AG04450 (cell line): ENCODE data around the gene ANTXR1. TPM values are rescaled to one million over a fixed set of nuclear protein-coding genes. Genes with fewer than 3 reads are reported as not detected.

ENCODE experiments used
- CTCF ChIA-PET: fragments of 300-600, 350-600 bp; formaldehyde crosslinking; extraction: SDS; loops from one replicate; lab custom pipeline; 2022; ENCODE audit warnings: antibody characterized with exemption, inconsistent platforms; lab: Charles Lee
- POLR2A ChIA-PET: fragments of 350-600 bp; formaldehyde crosslinking; extraction: SDS; loops from one replicate; lab custom pipeline; 2021; ENCODE audit warnings: antibody characterized with exemption, inconsistent platforms; lab: Yijun Ruan, JAX
- DNase-seq: peaks from one replicate; pipeline ENCODE4 v3.0.0-alpha.2; 2011; ENCODE audit warnings: low read depth, low spot score
- H3K27ac ChIP-seq: one replicate; pipeline ENCODE4 v1.5.1; 2012; ENCODE audit warnings: low read depth, low read length, control low read depth
- H3K27me3 ChIP-seq: one replicate; pipeline ENCODE4 v1.6.0; 2012; ENCODE audit warnings: low read length; ENCODE audit not compliant: control insufficient read depth, insufficient read depth
- H3K4me3 ChIP-seq: 2 replicates; pipeline ENCODE4 v1.5.1; 2011; ENCODE audit warnings: mild to moderate bottlenecking, low read depth, low read length, control low read depth
- H3K9me3 ChIP-seq: 2 replicates; pipeline ENCODE4 v1.5.1; 2012; ENCODE audit warnings: low read length; ENCODE audit not compliant: control insufficient read depth, insufficient read depth
- CTCF ChIP-seq: IDR thresholded peaks from 2 replicates; pipeline ENCODE4 v1.5.1; 2011; ENCODE audit warnings: low read depth, low read length, control low read depth, inconsistent platforms
- polyA plus RNA-seq: library from polyadenylated mRNA; depleted of rRNA; stranded (reverse); fragments of >200 nt; gene quantifications from 2 replicates; pipeline ENCODE4 v1.2.3, GENCODE V29; 2011

ANTXR1 gene
- polyA plus RNA-seq, 1 experiment: 113 TPM

- Histone ChIP-seq H3K27me3 (no peaks in the 10 kb centered on the region), H3K27ac (no peak overlapping the region), H3K4me3 (no peak overlapping the region), H3K9me3 (no peaks in the 10 kb centered on the region; the same call in 1 of the 2 replicates)
- DNase-seq: no peak
- POLR2A ChIA-PET: no interaction called here
- CTCF ChIA-PET: no interaction called here
- TF ChIP-seq CTCF: no peak
Observed at GRCh38 chr2:69166465-69166811, 153.5 kb downstream of the ANTXR1 start.

DNA sequence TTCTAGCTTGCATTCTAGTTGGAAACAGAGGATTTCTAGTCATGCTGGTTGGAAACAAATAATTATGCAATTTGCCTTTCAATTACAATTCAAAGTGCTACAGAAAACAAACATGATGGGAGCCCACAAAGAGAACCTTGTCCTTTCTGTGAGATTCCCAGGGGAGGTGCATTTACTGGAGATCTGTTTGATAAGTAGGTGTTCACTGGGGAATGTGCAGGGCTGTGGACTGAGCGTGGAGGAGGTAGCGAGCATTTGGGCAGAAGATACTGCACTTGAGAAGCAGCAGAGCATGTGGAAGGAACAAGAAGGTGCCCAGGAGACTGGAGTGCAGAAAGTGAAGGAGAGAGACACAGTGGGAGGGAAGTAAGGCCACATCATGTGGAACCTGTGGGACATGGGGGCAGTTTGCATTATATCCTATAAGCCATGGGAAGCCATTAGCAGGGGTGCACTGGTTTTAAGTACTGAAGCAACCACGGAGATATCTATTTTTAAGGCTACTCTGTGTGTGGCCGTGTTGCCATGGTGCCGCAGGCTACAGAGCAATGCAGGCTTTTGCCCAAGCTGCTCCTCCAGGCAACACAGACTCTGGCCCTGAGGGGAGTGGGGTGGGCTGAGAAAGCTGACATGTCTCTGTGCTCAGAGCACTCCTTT, 154.0 kb downstream of the ANTXR1 start:
- Histone ChIP-seq H3K27ac (no peak overlapping the region), H3K4me3 (no peak overlapping the region), H3K9me3 (no peaks in the 10 kb centered on the region; the same call in 1 of the 2 replicates), H3K27me3 (no peaks in the 10 kb centered on the region)
- TF ChIP-seq CTCF: no peak
- ChIA-PET CTCF (no interaction called here), POLR2A (no interaction called here)
- DNase-seq: no peak

- Histone ChIP-seq H3K27me3 (no peaks in the 10 kb centered on the region), H3K4me3 (no peak overlapping the region), H3K27ac (no peak overlapping the region), H3K9me3 (no peaks in the 10 kb centered on the region; the same call in 1 of the 2 replicates)
- ChIA-PET POLR2A (no interaction called here), CTCF (no interaction called here)
- DNase-seq: no peak
- TF ChIP-seq CTCF: no peak
Observed at GRCh38 chr2:69167469-69167822, 154.5 kb downstream of the ANTXR1 start.

DNA sequence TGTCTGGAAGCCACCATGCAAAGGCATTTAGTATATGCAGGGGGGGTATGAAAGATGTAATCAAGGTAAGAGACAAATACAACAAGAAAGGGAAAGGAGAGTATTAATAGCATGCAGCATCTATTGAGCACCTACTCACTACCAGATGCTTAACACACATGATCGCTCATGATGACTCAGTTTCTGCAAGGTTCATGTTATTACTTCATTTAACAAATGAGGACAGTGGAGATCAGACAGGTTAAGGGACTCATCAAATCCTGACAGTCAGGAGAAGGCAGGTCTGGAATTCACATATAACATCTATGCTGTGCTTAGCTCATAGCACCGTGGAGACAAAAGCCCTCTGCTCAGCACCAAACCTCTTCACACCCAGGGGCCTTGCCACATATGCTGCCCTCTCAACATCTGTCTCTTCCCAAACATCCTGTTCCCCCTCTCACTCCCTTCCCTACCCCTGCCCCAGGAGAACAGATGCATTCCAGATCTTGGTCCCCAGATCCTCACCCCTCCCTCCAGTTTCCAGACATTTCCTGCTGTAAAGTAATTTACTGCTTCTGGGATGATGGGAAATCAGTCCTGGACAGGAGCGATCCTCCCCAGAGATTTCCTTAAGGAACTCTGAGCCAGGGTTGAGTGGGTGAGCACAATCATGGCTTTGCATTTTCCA, 155.3 kb downstream of the ANTXR1 start:
- Histone ChIP-seq H3K27ac (no peak overlapping the region), H3K27me3 (no peaks in the 10 kb centered on the region), H3K4me3 (no peak overlapping the region), H3K9me3 (no peaks in the 10 kb centered on the region; the same call in 1 of the 2 replicates)
- ChIA-PET CTCF (no interaction called here), POLR2A (interaction anchor here (0.6 kb wide), 1 partner anchor 216 kb away, joined by 7 read pairs; no protein-coding TSS in a partner anchor)
- no peak for TF ChIP-seq CTCF
- no peak for DNase-seq

DNA sequence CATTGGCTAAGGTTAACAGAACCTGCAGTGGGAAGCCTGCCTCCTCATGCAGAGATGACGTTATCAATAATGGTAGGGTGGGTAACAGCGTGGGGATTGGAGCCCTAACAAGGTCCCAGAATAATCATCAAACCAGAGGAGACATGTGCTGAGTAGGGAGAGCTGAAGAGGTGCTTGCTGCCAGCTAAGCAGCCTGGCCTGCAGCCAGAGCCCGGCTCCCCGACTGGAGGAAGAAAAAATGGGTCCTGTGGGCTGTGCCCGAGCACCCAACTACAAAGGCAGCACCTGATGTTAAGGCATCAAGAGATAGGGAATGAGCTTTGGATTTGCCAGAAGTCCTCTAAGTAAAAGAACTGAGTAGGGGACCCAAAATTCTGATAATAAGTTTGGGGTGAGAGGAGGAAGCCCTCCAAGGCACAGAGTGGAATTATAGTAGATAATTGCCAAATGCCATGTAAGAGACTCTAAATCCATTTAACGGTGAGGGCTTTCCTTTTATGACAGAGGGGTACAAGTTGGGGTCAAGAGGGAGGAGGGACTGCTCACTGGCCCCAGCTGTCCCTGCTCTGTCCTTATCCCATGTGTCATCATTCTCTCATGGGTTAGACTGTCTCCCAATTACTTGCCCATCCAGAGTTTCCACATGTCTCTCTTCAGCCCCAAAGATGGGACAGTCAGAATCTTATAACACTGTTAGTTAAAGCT, 156.1 kb downstream of the ANTXR1 start:
- Histone ChIP-seq H3K27me3 (no peaks in the 10 kb centered on the region), H3K27ac (no peak overlapping the region), H3K9me3 (no peaks in the 10 kb centered on the region; the same call in 1 of the 2 replicates), H3K4me3 (no peak overlapping the region)
- ChIA-PET CTCF (no interaction called here), POLR2A (interaction anchor here (0.6 kb wide), 1 partner anchor 19 kb away, joined by 7 read pairs; no protein-coding TSS in a partner anchor)
- DNase-seq: no peak
- no peak for TF ChIP-seq CTCF
